Measurements from ENCODE around the gene NFYC.

Gene NFYC

DNA sequence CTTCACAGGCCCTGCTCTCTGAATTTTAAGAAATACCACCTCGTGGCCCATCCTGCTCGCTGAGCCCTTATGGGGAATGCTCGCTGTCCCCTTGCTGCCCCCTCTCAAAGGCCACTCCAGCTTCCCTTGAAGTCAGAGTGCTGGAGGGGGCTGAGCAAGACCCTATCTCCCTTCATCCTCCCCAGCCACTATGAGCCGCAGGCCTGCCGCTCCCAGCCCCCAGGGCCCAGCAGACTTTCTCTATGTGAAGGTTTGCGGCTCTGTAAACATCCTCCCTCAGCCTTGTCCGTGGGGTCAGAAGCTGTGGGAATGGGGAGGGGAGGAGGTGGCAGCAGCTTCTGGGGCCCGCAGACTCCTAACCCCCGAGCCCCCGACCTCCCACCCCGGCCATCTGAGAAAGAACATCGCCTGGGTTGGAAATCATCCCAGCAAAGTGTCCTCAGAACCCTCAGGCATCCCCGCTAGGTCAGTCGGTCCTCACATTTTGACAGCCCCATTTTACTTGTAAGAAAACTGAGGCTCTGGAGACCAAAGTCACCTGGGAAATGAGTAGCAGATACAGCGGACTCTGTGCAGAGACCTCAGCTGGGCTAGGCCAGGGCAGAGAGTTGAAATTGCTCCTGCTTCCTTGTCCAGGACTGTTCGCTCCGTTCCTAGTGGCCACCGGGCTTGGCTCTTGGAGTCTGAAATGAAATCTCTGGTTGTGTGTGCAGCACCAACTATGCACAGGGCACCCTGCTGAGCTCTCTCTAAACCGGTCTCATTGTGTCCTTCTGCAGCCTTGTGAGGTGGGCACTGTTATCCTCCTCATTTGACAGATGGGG lies 96.4 kb downstream of the NFYC start:
- no peaks in the 10 kb centered on the region for H3K9me3 ChIP-seq (ENCODE audit: control insufficient read depth, insufficient read depth, low read length)
- no peaks in the 10 kb centered on the region for H3K36me3 ChIP-seq (ENCODE audit: insufficient read depth, low read length)
- H3K9ac ChIP-seq (ENCODE audit: low read depth, low read length): no peak overlapping the region
- peaks cover 19% of the 10 kb centered on the region; the same call in 1 of the 2 replicates for H3K4me1 ChIP-seq (ENCODE audit: insufficient read depth, low read length)

DNA sequence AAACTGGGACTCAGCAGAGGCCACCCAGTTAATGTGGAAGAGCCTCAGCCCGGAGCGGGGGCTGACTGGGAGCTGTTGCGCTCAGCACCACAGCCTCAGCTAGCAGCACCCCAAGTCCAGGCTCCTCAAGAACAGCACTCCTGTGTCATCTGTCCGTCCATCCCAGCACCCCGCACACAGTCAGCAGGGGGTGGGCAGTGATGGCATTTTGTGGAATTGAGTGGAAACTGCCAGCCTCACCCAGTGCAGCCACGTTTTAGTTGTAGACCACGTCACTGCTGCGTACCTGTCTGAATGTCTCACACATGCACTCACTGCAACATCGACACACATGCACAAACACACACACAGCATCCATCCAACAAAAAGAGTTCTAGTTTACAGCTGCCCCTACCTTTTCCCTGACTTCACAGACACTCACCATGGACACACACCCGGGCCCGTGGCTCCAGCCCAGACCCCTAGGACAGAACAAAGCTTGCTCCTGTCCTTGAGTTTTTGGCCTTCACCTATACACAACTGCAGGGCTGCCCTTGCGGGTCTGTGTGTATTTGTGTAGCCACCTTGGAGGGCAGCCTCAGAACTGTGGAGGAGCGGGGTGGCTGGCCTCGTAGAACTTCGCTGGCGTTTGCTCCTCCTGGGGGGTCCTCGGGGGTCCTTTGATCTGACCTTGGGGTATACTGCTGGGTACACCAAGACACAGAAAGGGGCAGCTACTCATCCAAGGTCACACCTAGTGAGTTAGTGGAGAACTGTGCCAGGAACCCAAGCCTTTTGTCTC lies 97.2 kb downstream of the NFYC start:
- H3K9ac ChIP-seq (ENCODE audit: low read depth, low read length): no peak overlapping the region
- H3K36me3 ChIP-seq (ENCODE audit: insufficient read depth, low read length): no peaks in the 10 kb centered on the region
- H3K9me3 ChIP-seq (ENCODE audit: control insufficient read depth, insufficient read depth, low read length): no peaks in the 10 kb centered on the region
- H3K4me1 ChIP-seq (ENCODE audit: insufficient read depth, low read length): peaks cover 19% of the 10 kb centered on the region; the same call in 1 of the 2 replicates

DNA sequence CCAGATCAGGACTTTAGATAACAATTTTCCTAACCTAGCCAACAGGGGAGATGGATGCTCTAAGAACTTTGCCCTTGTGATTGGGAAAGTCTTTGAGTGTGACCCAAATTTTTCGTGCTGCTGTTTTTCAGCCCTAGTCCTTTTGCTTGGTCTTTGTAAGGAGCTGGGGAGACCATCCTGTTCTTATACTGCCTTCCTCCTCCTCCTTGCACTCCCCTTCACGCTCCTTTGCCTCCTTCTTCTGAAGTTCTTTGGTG lies 97.8 kb downstream of the NFYC start:
- H3K4me1 ChIP-seq (ENCODE audit: insufficient read depth, low read length): peaks cover 19% of the 10 kb centered on the region; the same call in 1 of the 2 replicates
- H3K36me3 ChIP-seq (ENCODE audit: insufficient read depth, low read length): no peaks in the 10 kb centered on the region
- H3K9ac ChIP-seq (ENCODE audit: low read depth, low read length): no peak overlapping the region
- H3K9me3 ChIP-seq (ENCODE audit: control insufficient read depth, insufficient read depth, low read length): no peaks in the 10 kb centered on the region

DNA sequence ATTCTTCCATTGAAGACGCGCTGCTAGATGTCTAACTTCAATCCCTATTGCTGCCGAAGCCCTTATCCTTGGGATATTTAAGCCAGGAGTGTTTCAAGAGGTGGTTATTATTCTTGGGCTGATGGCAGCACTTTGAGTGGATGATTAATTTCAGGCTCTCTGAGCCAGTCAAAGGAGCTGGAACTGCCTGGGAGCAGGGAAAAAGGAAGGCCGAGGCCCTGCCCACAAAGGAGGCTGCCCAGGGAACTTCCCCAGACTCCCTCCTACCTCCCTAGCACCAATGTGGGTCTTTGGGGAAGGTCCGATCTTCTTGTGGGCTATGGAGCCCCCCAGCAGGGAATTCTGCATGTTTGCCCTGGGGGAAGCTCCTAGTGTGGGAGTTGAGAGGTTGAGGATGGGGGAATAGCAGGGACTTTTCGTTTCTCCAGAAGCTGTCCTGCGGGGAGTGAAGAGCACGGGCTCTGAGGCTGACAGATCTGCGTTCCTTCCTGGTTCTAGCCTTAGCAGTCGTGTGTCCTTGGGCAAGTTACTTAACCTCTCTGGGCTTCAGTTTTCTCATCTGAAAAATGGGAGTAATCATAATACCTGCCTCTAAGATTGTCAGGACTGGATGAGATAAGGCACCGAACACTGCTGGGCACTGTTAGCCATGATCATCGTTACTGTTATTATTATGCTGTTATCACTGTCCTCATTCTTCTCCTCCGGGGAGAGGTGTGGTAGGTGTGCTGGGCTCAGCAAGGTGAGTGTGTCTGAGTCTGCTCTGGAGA lies 98.3 kb downstream of the NFYC start:
- no peak overlapping the region for H3K9ac ChIP-seq (ENCODE audit: low read depth, low read length)
- H3K9me3 ChIP-seq (ENCODE audit: control insufficient read depth, insufficient read depth, low read length): no peaks in the 10 kb centered on the region
- H3K36me3 ChIP-seq (ENCODE audit: insufficient read depth, low read length): no peaks in the 10 kb centered on the region
- peaks cover 19% of the 10 kb centered on the region; the same call in 1 of the 2 replicates for H3K4me1 ChIP-seq (ENCODE audit: insufficient read depth, low read length)

- H3K9me3 ChIP-seq (ENCODE audit: control insufficient read depth, insufficient read depth, low read length): no peaks in the 10 kb centered on the region
- H3K4me1 ChIP-seq (ENCODE audit: insufficient read depth, low read length): peaks cover 26% of the 10 kb centered on the region
- no peaks in the 10 kb centered on the region for H3K36me3 ChIP-seq (ENCODE audit: insufficient read depth, low read length)
- H3K9ac ChIP-seq (ENCODE audit: low read depth, low read length): no peak overlapping the region; the same call in 1 of the 2 replicates
Observed at GRCh38 chr1:40792036-40792435, 100.5 kb downstream of the NFYC start.

DNA sequence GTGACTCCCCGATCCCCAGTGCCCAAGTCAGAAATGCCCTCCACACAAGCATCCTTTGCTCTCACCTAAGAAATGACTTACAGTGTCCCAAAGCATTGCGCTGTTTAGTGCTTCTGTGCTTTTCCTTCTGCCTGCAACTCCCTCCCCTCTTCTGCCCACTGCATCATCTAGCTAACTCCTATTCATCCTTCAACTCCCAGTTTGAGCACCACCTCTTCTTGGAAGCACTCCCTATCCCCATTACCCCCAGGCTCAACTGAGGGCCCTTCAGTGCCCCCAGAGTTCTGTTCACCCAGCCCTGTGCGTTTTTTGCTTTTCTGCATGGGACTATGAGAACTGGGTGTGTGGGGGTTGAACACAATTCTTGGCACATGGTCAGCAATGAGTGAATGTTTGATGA lies 102.1 kb downstream of the NFYC start:
- no peak overlapping the region for H3K9ac ChIP-seq (ENCODE audit: low read depth, low read length)
- H3K36me3 ChIP-seq (ENCODE audit: insufficient read depth, low read length): no peaks in the 10 kb centered on the region
- no peaks in the 10 kb centered on the region for H3K9me3 ChIP-seq (ENCODE audit: control insufficient read depth, insufficient read depth, low read length)
- H3K4me1 ChIP-seq (ENCODE audit: insufficient read depth, low read length): peaks cover 18% of the 10 kb centered on the region

DNA sequence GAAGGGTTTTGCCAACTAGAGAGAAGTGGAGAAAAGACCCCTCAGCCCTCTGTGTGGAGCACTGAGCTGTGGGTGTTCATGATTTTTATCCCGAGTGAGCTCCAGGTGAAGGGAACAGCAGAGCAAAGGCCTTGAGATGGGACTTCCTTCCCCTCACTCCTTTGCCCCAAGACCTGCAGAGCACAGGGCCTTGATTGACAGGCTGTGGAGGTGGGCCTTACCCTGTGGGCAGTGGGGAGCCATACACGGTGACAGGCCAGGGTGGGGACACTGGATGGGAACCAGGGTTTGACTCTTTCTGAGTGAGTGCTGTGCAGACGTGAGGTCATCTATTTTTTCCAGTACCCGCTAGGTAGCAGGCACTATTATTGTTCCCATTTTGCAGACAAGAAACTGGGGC lies 102.5 kb downstream of the NFYC start:
- no peaks in the 10 kb centered on the region for H3K9me3 ChIP-seq (ENCODE audit: control insufficient read depth, insufficient read depth, low read length)

DNA sequence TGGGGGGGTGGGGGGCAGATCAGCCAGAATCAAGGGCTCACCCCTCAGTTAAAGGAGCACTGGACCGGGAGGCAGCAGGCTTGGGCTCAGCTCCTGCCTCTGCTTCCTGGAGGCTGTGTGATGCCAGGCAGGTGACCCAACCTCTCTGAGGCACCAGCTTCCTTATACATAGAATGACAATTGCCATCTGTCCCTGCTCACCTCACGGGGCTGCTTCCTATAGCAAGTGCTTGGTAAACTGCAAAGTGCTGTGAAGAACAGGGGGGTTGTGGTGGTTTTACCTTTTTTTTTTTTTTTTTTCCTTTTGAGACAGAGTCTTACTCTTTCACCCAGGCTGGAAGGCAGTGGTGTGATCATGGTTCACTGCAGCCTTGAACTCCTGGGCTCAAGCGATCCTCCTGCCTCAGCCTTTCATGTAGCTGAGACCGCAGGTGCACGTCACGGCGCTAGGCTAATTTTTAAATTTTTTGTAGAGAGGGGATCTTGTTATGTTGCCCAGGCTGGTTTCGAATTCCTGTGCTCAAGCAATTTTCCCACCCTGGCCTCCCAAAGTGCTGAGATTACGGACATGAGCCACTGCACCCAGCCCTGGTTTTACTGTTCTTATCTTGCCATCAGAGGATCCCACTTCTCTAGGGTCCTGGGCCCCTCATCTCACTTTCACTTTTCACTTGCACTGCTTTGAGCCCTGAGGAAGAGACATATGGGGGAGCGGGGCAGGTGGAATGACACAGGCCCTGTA lies 103.6 kb downstream of the NFYC start:
- Histone ChIP-seq H3K36me3 (ENCODE audit: insufficient read depth, low read length) (no peaks in the 10 kb centered on the region), H3K9me3 (ENCODE audit: control insufficient read depth, insufficient read depth, low read length) (no peaks in the 10 kb centered on the region), H3K4me1 (ENCODE audit: insufficient read depth, low read length) (peaks cover 12% of the 10 kb centered on the region), H3K9ac (ENCODE audit: low read depth, low read length) (no peak overlapping the region)

More for the DNA sequence above, 102.5 kb downstream of the NFYC start:
- H3K9ac ChIP-seq (ENCODE audit: low read depth, low read length): no peak overlapping the region
- H3K4me1 ChIP-seq (ENCODE audit: insufficient read depth, low read length): peaks cover 18% of the 10 kb centered on the region
- H3K36me3 ChIP-seq (ENCODE audit: insufficient read depth, low read length): no peaks in the 10 kb centered on the region

- H3K4me1 ChIP-seq (ENCODE audit: insufficient read depth, low read length): peaks cover 16% of the 10 kb centered on the region
- H3K36me3 ChIP-seq (ENCODE audit: insufficient read depth, low read length): no peaks in the 10 kb centered on the region
- H3K9ac ChIP-seq (ENCODE audit: low read depth, low read length): no peak overlapping the region
- no peaks in the 10 kb centered on the region for H3K9me3 ChIP-seq (ENCODE audit: control insufficient read depth, insufficient read depth, low read length)
Observed at GRCh38 chr1:40795811-40796586, 104.5 kb downstream of the NFYC start.

GRCh38 chr1:40796939-40797667 lies 105.6 kb downstream of the NFYC start:
- no peaks in the 10 kb centered on the region for H3K9me3 ChIP-seq (ENCODE audit: control insufficient read depth, insufficient read depth, low read length)
- H3K9ac ChIP-seq (ENCODE audit: low read depth, low read length): no peak overlapping the region
- no peaks in the 10 kb centered on the region for H3K36me3 ChIP-seq (ENCODE audit: insufficient read depth, low read length)
- peaks cover 18% of the 10 kb centered on the region for H3K4me1 ChIP-seq (ENCODE audit: insufficient read depth, low read length)

DNA sequence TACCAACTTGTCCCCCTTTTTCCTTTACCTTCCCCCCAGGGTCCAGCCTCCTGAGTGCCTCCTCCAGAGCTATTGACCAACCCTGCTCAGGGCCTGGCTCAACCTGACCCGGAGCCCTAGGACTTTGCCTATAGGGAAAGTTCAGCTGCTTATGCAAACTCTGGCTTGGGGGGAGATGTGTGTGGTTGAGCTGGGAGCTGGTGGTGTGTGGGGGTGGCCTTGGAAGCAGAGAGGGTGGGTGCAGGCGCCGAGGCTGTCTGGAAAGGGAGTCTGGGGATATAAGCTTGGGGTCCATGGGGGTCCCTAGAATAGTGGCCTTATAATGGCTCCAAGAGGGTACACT lies 106.1 kb downstream of the NFYC start:
- Histone ChIP-seq H3K9ac (ENCODE audit: low read depth, low read length) (no peak overlapping the region), H3K9me3 (ENCODE audit: control insufficient read depth, insufficient read depth, low read length) (no peaks in the 10 kb centered on the region), H3K36me3 (ENCODE audit: insufficient read depth, low read length) (no peaks in the 10 kb centered on the region), H3K4me1 (ENCODE audit: insufficient read depth, low read length) (peaks cover 16% of the 10 kb centered on the region)

GRCh38 chr1:40798366-40799281 lies 107.1 kb downstream of the NFYC start:
- H3K4me1 ChIP-seq (ENCODE audit: insufficient read depth, low read length): peaks cover 25% of the 10 kb centered on the region
- no peak overlapping the region for H3K9ac ChIP-seq (ENCODE audit: low read depth, low read length)
- no peaks in the 10 kb centered on the region for H3K9me3 ChIP-seq (ENCODE audit: control insufficient read depth, insufficient read depth, low read length)
- no peaks in the 10 kb centered on the region for H3K36me3 ChIP-seq (ENCODE audit: insufficient read depth, low read length)
